ENCODE data around the gene CD81.

GRCh38 chr11:2399488-2400068 lies 22.5 kb downstream of the CD81 start:
- no peak for TF ChIP-seq EZH2 (IDR thresholded peaks at IDR 0.05; ENCODE audit: borderline replicate concordance, low read depth, low read length, poor library complexity, severe bottlenecking)
- no peak for TF ChIP-seq CTCF (conservative IDR thresholded peaks at IDR 0.05; ENCODE audit: low read depth, low read length)

Data from A673 (cell line).